Measurements from ENCODE around the gene CLINT1. TPM values are rescaled to one million over a fixed set of nuclear protein-coding genes. Genes with fewer than 3 reads are reported as not detected.

CLINT1 gene
- total and polyA plus RNA-seq, 2 of the 13 experiments (the other 11 are each of a cell fraction or from before 2014, with no cell fraction given): 64.0 to 104 TPM

DNA sequence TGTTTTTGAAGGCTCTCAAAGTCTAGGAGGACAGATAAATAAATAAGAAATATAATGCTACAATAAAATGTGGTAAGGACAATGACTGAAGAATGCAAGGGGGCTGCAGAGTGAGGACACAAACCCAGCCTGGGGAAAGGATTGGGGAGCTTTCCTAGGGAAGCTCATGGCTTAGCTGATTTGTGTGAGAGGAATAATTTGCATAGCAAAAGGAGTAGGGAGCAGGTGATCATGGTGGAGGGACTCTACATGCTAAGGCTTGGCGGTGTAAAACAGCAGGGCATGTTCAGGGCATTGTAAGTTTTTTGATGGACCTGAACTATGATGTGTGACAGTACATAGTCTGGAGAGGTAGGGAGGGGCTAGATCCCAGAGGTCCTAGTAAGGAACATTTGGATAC, 49.5 kb upstream of the CLINT1 start:
- intact Hi-C loops (cut with micrococcal nuclease; ENCODE audit: unreplicated experiment) (no loop called here), in situ Hi-C loops (cut with HindIII; ENCODE audit: extremely low pct_ligation_motif_present, low pct_unique_long_range_greater_than_20kb) (no loop called here)
- WGBS (ENCODE audit: low lambda C conversion rate): 82% methylated on average over 1 of the region's 1 CpG
- DNase-seq (ENCODE audit: low spot score) (no peak), FAIRE-seq (no peak), ATAC-seq (no peak)
- Histone ChIP-seq H4K20me1 (ENCODE audit: insufficient read depth, low read length) (no peaks in the 10 kb centered on the region), H3K27ac (ENCODE audit: extremely low read length, insufficient read depth, low read length) (no peak overlapping the region), H3K4me1 (ENCODE audit: insufficient read depth, low read length) (no peaks in the 10 kb centered on the region), H3K4me3 (replicated peaks in 1 of 3; ENCODE audit: insufficient read depth in 1 of 3, low read depth in 2 of 3, low read length in 3 of 3) (no peak overlapping the region), H3K9me3 (ENCODE audit: low read length) (no peaks in the 10 kb centered on the region), H3K36me3 (replicated peaks in 1 of 2; ENCODE audit: control insufficient read depth in 1 of 2, insufficient read depth in 2 of 2, low read length in 2 of 2) (no peaks in the 10 kb centered on the region), H3K4me2 (ENCODE audit: low read depth, low read length) (no peak overlapping the region), H3K27me3 (ENCODE audit: control insufficient read depth in 1 of 2, insufficient read depth in 2 of 2, low read length in 2 of 2) (no peaks in the 10 kb centered on the region), H2AFZ (ENCODE audit: low read length) (no peak overlapping the region), H3K9ac (ENCODE audit: insufficient read depth, low read depth, low read length) (no peak overlapping the region), H3K79me2 (ENCODE audit: insufficient read depth, low read length) (no peaks in the 10 kb centered on the region)
- BruUV-seq (replicated peaks): no TSS peak
- ChIA-PET POLR2A (no interaction called here), CTCF (ENCODE audit: low intra/inter-chr PET ratio, low total read pairs) (no interaction called here)
- TF ChIP-seq CREBL2 (CRISPR knock-in tag; IDR thresholded peaks at IDR 0.05; ENCODE audit: borderline replicate concordance) (no peak), LBX2 (CRISPR knock-in tag; IDR thresholded peaks at IDR 0.05; ENCODE audit: borderline replicate concordance) (no peak), ZMYM3 (CRISPR knock-in tag; IDR thresholded peaks at IDR 0.05) (no peak), ZBTB46 (CRISPR knock-in tag; IDR thresholded peaks at IDR 0.05; ENCODE audit: borderline replicate concordance) (no peak), ZNF562 (CRISPR knock-in tag; IDR thresholded peaks at IDR 0.05; ENCODE audit: borderline replicate concordance) (no peak), NFE2L2 (IDR thresholded peaks at IDR 0.05; ENCODE audit: low read length) (no peak), SKIL (CRISPR knock-in tag; IDR thresholded peaks at IDR 0.05; ENCODE audit: borderline replicate concordance) (no peak), STAT5B (CRISPR knock-in tag; IDR thresholded peaks at IDR 0.05) (no peak), ZNF556 (CRISPR knock-in tag; IDR thresholded peaks at IDR 0.05; ENCODE audit: borderline replicate concordance) (no peak), XRCC5 (optimal IDR thresholded peaks at IDR 0.05; ENCODE audit: low read length) (no peak)
- TF ChIP-seq, protein P1, sequence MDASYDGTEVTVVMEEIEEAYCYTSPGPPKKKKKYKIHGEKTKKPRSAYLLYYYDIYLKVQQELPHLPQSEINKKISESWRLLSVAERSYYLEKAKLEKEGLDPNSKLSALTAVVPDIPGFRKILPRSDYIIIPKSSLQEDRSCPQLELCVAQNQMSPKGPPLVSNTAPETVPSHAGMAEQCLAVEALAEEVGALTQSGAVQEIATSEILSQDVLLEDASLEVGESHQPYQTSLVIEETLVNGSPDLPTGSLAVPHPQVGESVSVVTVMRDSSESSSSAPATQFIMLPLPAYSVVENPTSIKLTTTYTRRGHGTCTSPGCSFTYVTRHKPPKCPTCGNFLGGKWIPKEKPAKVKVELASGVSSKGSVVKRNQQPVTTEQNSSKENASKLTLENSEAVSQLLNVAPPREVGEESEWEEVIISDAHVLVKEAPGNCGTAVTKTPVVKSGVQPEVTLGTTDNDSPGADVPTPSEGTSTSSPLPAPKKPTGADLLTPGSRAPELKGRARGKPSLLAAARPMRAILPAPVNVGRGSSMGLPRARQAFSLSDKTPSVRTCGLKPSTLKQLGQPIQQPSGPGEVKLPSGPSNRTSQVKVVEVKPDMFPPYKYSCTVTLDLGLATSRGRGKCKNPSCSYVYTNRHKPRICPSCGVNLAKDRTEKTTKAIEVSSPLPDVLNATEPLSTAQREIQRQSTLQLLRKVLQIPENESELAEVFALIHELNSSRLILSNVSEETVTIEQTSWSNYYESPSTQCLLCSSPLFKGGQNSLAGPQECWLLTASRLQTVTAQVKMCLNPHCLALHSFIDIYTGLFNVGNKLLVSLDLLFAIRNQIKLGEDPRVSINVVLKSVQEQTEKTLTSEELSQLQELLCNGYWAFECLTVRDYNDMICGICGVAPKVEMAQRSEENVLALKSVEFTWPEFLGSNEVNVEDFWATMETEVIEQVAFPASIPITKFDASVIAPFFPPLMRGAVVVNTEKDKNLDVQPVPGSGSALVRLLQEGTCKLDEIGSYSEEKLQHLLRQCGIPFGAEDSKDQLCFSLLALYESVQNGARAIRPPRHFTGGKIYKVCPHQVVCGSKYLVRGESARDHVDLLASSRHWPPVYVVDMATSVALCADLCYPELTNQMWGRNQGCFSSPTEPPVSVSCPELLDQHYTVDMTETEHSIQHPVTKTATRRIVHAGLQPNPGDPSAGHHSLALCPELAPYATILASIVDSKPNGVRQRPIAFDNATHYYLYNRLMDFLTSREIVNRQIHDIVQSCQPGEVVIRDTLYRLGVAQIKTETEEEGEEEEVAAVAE (CRISPR knock-in tag; IDR thresholded peaks at IDR 0.05; ENCODE audit: borderline replicate concordance): no peak

All from HepG2 (cell line).